Measurements from ENCODE around the gene SH3D21.
A peak's percentile ranks its signal among the peaks of the same experiment; 100 is the strongest.

SH3D21 gene

DNA sequence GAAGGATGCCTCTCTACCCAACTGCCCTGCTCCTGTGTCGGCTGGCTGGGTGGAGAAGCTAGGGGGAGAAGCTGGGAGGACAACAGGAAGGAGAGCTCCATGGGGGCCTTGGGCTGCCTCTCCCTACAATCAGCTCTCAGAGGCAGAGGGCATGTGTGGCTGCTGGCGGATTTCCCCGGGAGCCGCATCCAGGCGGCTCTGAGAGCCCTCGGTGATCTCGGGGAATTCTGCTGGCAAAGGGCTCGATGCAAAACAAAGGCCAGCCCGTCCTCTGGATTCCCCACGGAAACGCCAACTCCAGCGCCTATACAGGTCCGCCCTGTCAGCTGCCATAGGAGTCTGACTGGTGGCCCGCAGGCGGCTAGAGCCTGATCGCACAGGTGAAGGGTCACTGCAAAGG lies 43.7 kb downstream of the SH3D21 start:
- no peak overlapping the region for H3K4me3 ChIP-seq (ENCODE audit: low read length)
- TF ChIP-seq, protein P1, sequence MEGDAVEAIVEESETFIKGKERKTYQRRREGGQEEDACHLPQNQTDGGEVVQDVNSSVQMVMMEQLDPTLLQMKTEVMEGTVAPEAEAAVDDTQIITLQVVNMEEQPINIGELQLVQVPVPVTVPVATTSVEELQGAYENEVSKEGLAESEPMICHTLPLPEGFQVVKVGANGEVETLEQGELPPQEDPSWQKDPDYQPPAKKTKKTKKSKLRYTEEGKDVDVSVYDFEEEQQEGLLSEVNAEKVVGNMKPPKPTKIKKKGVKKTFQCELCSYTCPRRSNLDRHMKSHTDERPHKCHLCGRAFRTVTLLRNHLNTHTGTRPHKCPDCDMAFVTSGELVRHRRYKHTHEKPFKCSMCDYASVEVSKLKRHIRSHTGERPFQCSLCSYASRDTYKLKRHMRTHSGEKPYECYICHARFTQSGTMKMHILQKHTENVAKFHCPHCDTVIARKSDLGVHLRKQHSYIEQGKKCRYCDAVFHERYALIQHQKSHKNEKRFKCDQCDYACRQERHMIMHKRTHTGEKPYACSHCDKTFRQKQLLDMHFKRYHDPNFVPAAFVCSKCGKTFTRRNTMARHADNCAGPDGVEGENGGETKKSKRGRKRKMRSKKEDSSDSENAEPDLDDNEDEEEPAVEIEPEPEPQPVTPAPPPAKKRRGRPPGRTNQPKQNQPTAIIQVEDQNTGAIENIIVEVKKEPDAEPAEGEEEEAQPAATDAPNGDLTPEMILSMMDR (conservative IDR thresholded peaks at IDR 0.05; ENCODE audit: low read length): no peak
- DNase-seq (ENCODE audit: low read depth): peak; percentile 42

DNA sequence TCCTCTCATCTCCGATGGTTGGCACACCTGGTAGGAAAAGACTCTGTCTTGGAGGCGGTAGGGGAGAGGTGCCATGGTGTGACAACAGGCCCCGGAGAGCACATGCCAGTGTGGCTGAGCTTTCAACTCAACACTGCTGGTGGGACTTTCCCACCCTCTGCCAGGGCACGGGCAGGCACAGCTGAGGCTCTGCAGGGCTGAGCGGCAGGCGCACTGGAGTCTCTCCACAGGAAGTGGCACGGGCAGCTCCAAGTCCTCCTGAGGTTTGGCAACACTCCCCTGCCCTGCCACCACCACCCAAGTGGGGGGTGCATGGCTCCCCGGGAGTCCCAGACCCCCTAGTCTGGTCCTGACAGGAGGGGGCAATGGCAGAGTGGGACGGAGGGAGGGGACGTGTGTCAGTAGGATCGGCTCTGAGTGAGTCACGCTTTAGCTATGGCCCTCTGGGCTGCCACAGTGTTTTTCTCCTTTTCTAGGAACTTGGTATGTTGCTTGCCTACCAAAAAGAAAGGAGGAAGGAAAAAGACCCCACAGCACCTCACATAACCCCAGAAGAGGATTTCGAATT lies 44.6 kb downstream of the SH3D21 start:
- TF ChIP-seq, protein P1 (conservative IDR thresholded peaks at IDR 0.05; ENCODE audit: low read length): 0 out of 2 replicates have a peak, but pooled peaks have one; percentile 0
- peak overlapping the region; percentile 25; the same call in 1 of the 2 replicates for H3K4me3 ChIP-seq (ENCODE audit: low read length)
- DNase-seq (ENCODE audit: low read depth): peak; percentile 82

DNA sequence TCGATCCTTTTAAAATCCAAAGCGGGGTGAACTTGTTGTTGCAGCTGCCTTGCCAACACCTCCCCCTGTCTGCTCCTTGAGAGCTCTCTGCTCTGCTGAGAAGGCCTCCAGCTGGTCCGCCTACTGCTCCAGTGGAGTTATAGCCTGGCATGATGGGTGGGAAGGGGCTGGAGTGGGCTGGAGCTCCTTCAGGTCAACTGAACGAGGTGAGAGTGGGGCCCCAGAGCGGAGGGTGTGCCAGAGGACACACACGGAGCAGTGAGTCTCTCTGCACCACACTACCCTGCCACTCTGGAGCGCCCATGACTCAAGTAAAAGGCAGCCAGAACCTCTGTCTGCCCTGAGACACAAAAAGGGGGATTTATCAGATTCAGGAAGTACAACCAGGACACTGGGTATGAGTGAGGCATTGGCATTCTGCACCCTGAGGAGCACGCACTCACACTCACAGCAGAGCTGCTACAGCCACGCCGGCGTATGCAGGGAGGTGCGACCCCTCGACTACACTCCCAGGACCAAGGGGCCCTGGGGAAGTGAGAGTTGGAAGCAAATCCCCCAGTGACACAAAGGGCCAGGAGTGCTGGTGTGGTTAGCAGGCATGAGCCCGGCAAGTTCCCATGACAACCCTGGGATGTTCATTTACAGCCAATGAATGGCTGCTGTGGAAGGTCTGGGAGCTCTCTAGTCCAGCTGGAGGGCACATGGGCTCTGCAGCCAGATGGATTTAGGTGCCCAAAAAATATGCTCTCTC lies 45.2 kb downstream of the SH3D21 start:
- DNase-seq (ENCODE audit: low read depth): peak; percentile 93
- TF ChIP-seq, protein P1 (conservative IDR thresholded peaks at IDR 0.05; ENCODE audit: low read length): peak; percentile 1; the same call in 1 of the 2 replicates

DNA sequence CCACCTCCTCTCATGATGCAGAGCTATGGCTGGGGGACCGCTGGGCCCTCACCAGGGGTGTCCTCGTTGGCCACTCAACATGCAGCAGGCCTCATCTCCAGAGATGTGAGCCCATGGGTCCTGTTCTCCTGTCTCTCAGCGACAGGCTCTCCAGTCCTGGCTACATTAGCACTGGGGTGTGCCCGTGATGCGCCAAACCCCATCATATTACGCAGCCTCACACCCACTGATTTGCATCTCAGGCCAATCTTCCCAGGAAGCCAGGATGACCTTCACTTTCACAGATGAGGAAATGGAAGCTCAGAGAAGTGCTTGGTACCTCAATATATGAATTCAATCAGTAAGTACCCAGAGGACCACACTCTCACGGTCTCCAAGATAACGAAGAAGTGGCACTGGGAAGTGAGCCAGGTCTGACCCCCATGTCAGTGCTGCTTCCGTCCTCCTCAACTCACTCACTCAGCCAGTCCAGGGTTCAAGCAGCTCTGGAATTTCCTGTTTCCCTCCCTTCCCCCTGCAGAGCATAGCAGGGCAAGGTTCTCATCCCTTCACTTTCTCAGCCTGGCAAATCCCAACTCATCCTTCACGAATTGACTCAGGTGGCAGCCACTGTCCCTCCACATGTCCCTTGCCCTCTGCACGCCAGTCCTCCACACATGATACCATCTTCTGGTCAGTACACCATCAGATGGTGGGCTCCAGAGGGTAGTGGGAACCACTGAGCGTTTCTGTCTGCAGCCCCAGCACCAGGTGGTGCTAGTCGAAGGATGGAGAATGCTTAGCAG lies 46.1 kb downstream of the SH3D21 start:
- no peak overlapping the region for H3K4me3 ChIP-seq (ENCODE audit: low read length)
- TF ChIP-seq, protein P1 (conservative IDR thresholded peaks at IDR 0.05; ENCODE audit: low read length): peak; percentile 24
- peak; percentile 60 for DNase-seq (ENCODE audit: low read depth)

More for the DNA sequence above, 45.2 kb downstream of the SH3D21 start:
- peak overlapping the region; percentile 25 for H3K4me3 ChIP-seq (ENCODE audit: low read length)

DNA sequence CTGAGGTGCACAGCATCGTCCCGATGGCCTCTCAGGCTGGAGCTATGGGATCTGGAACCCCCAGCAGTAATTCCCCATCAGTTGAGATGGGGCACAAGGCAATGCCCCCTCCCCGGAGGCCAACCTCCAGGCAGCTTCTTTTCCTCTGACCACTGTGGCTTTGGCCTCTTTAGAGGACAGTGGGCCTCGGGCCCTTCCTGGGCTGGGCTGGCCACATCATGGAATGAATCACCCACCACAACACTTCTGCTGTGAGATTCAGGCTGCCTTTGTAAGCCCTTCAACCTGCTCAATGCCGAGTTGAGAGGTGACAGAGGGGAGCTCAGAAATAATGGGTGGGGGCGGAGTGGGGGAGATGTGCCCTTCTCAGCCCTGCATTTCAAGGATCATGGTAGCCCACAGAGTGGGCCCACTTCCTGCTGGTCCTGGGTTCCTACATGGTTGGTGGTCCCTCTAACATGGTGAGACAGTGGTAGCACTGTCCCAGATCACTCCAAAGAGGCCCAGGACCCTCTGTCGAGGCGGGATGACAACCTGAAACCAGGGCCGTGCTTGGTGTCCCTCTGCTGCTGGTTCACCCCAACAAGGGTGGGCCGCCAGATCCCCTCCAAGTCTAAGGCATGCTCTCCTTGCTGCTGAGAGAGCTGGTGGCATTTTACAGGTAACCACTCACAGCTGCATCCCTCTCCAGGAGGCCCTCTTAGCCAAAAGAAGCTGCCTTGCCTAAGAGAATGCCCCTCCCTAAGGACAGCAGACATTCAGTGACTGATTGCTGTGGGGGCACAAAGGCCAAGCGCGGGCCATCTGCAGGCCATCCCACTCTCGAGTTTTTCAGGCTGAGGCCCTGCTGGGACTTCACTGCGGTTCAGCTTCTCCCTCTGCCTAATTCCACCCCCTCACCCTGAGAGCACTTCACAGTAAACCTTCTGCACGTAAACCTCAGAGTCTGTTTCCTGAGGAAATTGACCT lies 47.0 kb downstream of the SH3D21 start:
- H3K4me3 ChIP-seq (ENCODE audit: low read length): no peak overlapping the region
- DNase-seq (ENCODE audit: low read depth): peak; percentile 60
- TF ChIP-seq, protein P1 (conservative IDR thresholded peaks at IDR 0.05; ENCODE audit: low read length): no peak

DNA sequence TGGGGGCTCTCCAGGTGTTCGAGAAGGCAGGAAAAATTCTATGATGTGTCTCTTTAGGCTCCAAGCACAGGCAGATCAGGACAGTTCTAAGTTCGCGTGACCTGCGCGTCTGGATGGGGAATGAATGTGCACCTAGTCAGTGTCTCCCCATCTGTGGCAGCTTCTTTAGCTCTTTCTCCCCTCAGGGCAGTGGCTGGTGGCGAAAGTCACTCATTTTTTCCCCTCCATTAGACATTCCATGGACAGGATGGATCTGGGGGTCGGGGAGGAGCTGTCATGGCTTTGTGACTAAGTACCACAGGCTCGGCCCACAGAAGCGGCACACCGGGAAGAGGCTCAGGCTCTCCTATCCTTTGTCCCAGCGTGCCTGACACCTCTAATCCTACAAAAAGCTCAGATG lies 48.3 kb downstream of the SH3D21 start:
- TF ChIP-seq, protein P1 (conservative IDR thresholded peaks at IDR 0.05; ENCODE audit: low read length): no peak
- no peak overlapping the region for H3K4me3 ChIP-seq (ENCODE audit: low read length)
- no peak for DNase-seq (ENCODE audit: low read depth)

Data from AG10803 (cell line).